GF-D8 (cell line): ENCODE measurements around the gene SLC12A3.

Source experiments
- DNase-seq: peaks from one replicate; lab custom pipeline; 2025; lab: John Stamatoyannopoulos, UW

The SLC12A3 gene

GRCh38 chr16:56864960-56865359, at the start of gene SLC12A3:
Gene SLC12A3 (plus strand): TSS chr16:56865207. CDS start chr16:56865236, 29 bp downstream.
- DNase-seq = no peak

- DNase-seq = no peak
Measured at GRCh38 chr16:56815721-56816120, 49.3 kb upstream of the SLC12A3 start.

- DNase-seq = no peak
Measured at GRCh38 chr16:56817056-56817455, 48.0 kb upstream of the SLC12A3 start.

- no peak for DNase-seq
Measured at GRCh38 chr16:56817938-56818337, 47.1 kb upstream of the SLC12A3 start.

- DNase-seq = no peak
Measured at GRCh38 chr16:56823081-56823733, 41.8 kb upstream of the SLC12A3 start.

GRCh38 chr16:56824331-56824730, 40.7 kb upstream of the SLC12A3 start:
- no peak for DNase-seq

GRCh38 chr16:56824804-56825203, 40.2 kb upstream of the SLC12A3 start:
- DNase-seq = no peak

GRCh38 chr16:56825826-56826225, 39.2 kb upstream of the SLC12A3 start:
- no peak for DNase-seq

GRCh38 chr16:56828647-56829046, 36.4 kb upstream of the SLC12A3 start:
- DNase-seq = no peak

GRCh38 chr16:56830669-56831068, 34.3 kb upstream of the SLC12A3 start:
- DNase-seq = no peak

- no peak for DNase-seq
Measured at GRCh38 chr16:56832768-56833167, 32.2 kb upstream of the SLC12A3 start.

GRCh38 chr16:56833243-56833970, 31.6 kb upstream of the SLC12A3 start:
- no peak for DNase-seq

GRCh38 chr16:56835320-56835719, 29.7 kb upstream of the SLC12A3 start:
- DNase-seq = no peak

- DNase-seq = no peak
Measured at GRCh38 chr16:56836410-56837230, 28.4 kb upstream of the SLC12A3 start.

GRCh38 chr16:56838622-56839337, 26.2 kb upstream of the SLC12A3 start:
- DNase-seq = no peak

GRCh38 chr16:56841233-56841632, 23.8 kb upstream of the SLC12A3 start:
- no peak for DNase-seq

GRCh38 chr16:56841659-56842058, 23.3 kb upstream of the SLC12A3 start:
- no peak for DNase-seq

GRCh38 chr16:56842133-56842532, 22.9 kb upstream of the SLC12A3 start:
- DNase-seq = no peak

GRCh38 chr16:56844056-56844455, 21.0 kb upstream of the SLC12A3 start:
- DNase-seq = no peak

- DNase-seq = no peak
Measured at GRCh38 chr16:56847173-56847910, 17.7 kb upstream of the SLC12A3 start.
